Mononuclear cell (primary cell): Measurements from ENCODE around the gene PI4KA. TPM values are rescaled to one million over a fixed set of nuclear protein-coding genes. Genes with fewer than 3 reads are reported as not detected.
"Not testable (repeated sequence)": the region's sequence is repeated elsewhere in the genome, so short reads cannot be mapped to it uniquely, and the experiment has no call there.

Experiments
- H3K27me3 ChIP-seq: 2 replicates; pipeline ENCODE4 v1.6.0; 2011; ENCODE audit warnings: low read length, control low read depth; ENCODE audit not compliant: insufficient read depth
- H3K4me1 ChIP-seq: 2 replicates; pipeline ENCODE4 v1.5.1; 2011; ENCODE audit warnings: mild to moderate bottlenecking, low read length, control low read depth; ENCODE audit not compliant: insufficient read depth
- H3K4me3 ChIP-seq: 2 replicates; pipeline ENCODE4 v1.5.1; 2011; ENCODE audit warnings: mild to moderate bottlenecking, low read length, moderate library complexity
- H3K9me3 ChIP-seq: 2 replicates; pipeline ENCODE4 v1.5.1; 2011; ENCODE audit warnings: low read depth, mild to moderate bottlenecking, control low read depth, low read length
- total RNA-seq: library from RNA; depleted of rRNA; stranded (reverse); fragments of >200 nt; gene quantifications from one replicate; pipeline ENCODE4 v1.2.3, GENCODE V29; 2012

PI4KA gene
- total RNA-seq = 83.0 TPM

DNA sequence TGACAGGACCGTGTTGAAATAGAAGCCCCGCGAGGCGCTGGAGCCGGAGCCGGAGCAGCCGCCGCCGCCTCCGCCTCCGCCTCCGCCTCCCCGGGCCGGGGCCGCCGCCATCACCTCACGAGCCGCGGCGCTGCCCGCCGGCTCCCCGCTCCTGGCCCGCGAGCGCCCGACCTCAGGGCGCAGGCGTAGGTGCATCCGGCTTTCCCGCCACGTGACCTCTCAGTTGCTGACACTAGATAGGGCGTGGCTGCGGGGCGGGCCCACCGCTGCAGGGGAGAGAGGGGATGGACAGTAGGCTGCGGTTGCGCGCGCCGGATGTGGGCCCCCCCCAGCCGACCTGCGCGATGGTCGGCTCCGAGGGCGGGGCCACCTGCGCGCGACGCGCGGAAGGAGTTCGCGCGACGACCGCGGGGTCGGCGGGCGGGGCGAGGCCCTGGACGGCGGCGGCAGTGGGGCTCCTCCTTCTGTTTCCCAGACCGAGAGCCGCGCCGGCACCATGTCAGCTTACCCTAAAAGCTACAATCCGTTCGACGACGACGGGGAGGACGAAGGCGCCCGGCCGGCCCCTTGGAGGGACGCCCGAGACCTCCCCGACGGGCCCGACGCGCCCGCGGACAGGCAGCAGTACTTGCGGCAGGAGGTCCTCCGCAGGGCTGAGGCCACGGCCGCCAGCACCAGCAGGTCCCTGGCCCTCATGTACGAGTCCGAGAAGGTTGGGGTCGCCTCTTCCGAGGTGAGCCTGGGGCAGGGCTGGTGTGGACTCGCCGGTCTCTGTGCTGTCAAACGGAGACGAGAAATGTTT lies at the start of gene PI4KA, which contains the start of gene SNAP29:
Gene PI4KA (minus strand): TSS at position 197 of the 802 bp plus-strand sequence. CDS start 86 bp downstream, at position 111.
Gene SNAP29 (plus strand): TSS at position 393 of the 802 bp plus-strand sequence. CDS start 104 bp downstream, at position 497.
- no peaks in the 10 kb centered on the region for H3K27me3 ChIP-seq
- H3K9me3 ChIP-seq = no peaks in the 10 kb centered on the region
- H3K4me1 ChIP-seq = peaks cover 69% of the 10 kb centered on the region
- peak within 1 kb of the TSS; percentile 79 for H3K4me3 ChIP-seq

GRCh38 chr22:20906387-20906767 lies 47.8 kb upstream of the PI4KA start:
- H3K4me3 ChIP-seq = no peak overlapping the region
- H3K4me1 ChIP-seq = peaks cover 27% of the 10 kb centered on the region
- H3K27me3 ChIP-seq = no peaks in the 10 kb centered on the region
- no peaks in the 10 kb centered on the region for H3K9me3 ChIP-seq

DNA sequence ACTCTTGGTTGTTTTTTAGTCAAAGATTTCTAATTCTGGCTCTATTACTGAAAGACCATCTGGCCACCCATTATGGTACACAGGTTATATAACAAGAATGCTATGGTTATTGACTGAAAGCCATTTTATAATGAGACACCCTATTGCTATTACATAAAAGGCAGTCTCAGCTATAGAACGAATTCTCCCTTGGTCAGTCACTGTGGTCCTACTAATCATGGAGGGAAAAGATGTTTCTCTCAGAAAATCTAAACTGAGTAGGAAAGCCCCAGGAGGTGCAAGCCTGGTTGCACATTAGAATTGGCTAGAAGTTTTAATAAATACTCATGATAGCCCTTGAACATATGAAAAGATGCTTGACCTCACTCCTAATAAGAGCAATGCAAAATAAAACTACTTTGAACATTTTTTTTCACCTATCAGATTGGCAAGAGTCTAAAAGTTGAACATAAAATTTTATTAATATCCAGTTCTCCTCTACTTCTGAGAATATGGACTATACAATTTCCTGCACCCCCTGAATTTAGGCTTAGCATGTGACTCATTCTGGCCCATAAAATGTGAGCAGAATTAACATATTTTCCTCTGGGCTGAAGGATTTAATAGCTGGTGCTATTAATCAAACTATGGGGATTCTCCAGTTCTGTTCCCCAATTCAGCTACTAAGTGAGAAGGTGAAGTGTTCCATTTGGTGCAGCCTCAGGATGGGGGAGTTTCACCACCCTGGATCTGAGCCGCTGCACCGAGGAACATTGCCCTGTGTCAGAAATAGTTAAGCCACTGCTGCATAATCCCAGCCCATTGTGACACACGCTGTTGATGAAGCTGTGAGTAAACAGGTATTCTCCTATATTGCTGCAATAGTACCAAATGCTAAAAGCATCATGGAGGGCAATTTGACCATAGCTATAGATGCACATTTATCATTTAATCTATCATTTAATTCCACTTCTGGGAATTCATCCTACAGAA lies 47.1 kb upstream of the PI4KA start:
- H3K4me3 ChIP-seq = no peak overlapping the region
- peaks cover 27% of the 10 kb centered on the region for H3K4me1 ChIP-seq
- H3K27me3 ChIP-seq = no peaks in the 10 kb centered on the region
- H3K9me3 ChIP-seq = no peaks in the 10 kb centered on the region

GRCh38 chr22:20904980-20905355 lies 46.4 kb upstream of the PI4KA start:
- H3K4me1 ChIP-seq = peaks cover 27% of the 10 kb centered on the region
- H3K4me3 ChIP-seq = no peak overlapping the region
- H3K27me3 ChIP-seq = no peaks in the 10 kb centered on the region
- no peaks in the 10 kb centered on the region for H3K9me3 ChIP-seq

GRCh38 chr22:20904008-20904979 lies 45.7 kb upstream of the PI4KA start:
- no peak overlapping the region for H3K4me3 ChIP-seq
- no peaks in the 10 kb centered on the region for H3K9me3 ChIP-seq
- H3K4me1 ChIP-seq = peaks cover 24% of the 10 kb centered on the region
- H3K27me3 ChIP-seq = no peaks in the 10 kb centered on the region

DNA sequence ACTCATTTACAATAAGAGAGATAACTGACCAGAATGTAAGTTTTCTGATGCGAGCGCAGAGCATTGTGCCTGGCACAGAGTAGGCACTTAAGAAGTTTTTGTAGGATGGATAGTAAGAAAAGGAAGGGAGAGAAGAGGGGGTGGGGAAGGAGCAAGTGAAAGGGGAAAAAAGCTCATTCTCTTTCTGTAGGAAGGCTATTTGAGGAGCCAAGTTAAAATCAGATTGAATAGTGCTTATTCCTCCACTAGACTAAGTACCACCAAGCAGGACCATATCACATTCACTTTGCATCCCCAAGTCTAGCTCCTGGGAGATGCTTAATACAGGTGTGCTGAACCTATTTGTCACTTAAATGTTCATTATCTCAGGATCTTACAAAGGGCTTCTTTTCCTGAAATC lies 44.5 kb upstream of the PI4KA start:
- H3K9me3 ChIP-seq = no peaks in the 10 kb centered on the region
- H3K4me3 ChIP-seq = no peak overlapping the region
- no peaks in the 10 kb centered on the region for H3K27me3 ChIP-seq
- peaks cover 22% of the 10 kb centered on the region for H3K4me1 ChIP-seq

GRCh38 chr22:20901093-20902033 lies 42.8 kb upstream of the PI4KA start:
- not testable (repeated sequence) for H3K4me3 ChIP-seq, H3K27me3 ChIP-seq, H3K9me3 ChIP-seq
- peaks cover 22% of the 10 kb centered on the region for H3K4me1 ChIP-seq

GRCh38 chr22:20899827-20900423 lies 41.3 kb upstream of the PI4KA start:
- Histone ChIP-seq H3K4me1 (peaks cover 12% of the 10 kb centered on the region), H3K4me3 (no peak overlapping the region), H3K9me3 (no peaks in the 10 kb centered on the region), H3K27me3 (no peaks in the 10 kb centered on the region)

GRCh38 chr22:20897737-20898136 lies 39.1 kb upstream of the PI4KA start:
- not testable (repeated sequence) for H3K4me1 ChIP-seq, H3K27me3 ChIP-seq, H3K9me3 ChIP-seq, H3K4me3 ChIP-seq

- Histone ChIP-seq H3K9me3 (no peaks in the 10 kb centered on the region), H3K4me1 (no peaks in the 10 kb centered on the region), H3K27me3 (no peaks in the 10 kb centered on the region), H3K4me3 (no peak overlapping the region)
Measured at GRCh38 chr22:20890975-20891374, 32.4 kb upstream of the PI4KA start.

DNA sequence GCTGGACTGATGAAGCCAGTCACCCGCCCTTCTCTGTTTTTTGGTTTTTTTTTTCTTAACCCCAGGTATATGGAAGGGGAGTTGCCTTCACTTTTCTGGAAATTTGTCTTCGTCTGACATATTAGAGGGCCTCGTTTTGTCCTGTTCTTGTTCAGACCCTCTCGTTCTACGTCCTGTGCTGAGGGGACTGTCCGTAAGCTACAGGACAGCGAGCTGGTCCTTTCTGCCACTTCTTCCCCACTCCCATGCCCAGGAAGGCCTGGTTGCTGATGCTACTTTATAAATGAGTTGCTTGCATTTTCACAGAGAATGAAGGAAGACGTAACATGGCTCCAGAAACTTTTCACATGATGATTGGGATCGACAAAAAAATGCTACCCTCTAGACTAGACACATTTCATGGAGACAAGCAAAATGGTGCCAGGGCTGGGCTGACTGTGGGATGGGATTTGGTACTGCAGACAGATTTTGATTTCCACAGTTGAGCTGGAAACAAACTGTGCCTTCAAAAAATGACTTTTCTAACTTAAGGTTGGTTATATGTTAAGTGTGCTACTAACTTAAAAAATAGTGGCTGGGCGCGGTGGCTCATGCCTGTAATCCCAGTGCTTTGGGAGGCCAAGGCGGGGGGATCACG lies 31.4 kb upstream of the PI4KA start:
- no peak overlapping the region for H3K4me3 ChIP-seq
- H3K27me3 ChIP-seq = no peaks in the 10 kb centered on the region

GRCh38 chr22:20889025-20889704 lies 30.6 kb upstream of the PI4KA start:
- Histone ChIP-seq H3K9me3 (no peaks in the 10 kb centered on the region), H3K4me3 (no peak overlapping the region), H3K4me1 (peaks cover 9% of the 10 kb centered on the region), H3K27me3 (no peaks in the 10 kb centered on the region)

More for the DNA sequence above, 31.4 kb upstream of the PI4KA start:
- no peaks in the 10 kb centered on the region for H3K9me3 ChIP-seq
- peaks cover 9% of the 10 kb centered on the region for H3K4me1 ChIP-seq
